ENCODE data around the gene NPAS3.

The NPAS3 gene

DNA sequence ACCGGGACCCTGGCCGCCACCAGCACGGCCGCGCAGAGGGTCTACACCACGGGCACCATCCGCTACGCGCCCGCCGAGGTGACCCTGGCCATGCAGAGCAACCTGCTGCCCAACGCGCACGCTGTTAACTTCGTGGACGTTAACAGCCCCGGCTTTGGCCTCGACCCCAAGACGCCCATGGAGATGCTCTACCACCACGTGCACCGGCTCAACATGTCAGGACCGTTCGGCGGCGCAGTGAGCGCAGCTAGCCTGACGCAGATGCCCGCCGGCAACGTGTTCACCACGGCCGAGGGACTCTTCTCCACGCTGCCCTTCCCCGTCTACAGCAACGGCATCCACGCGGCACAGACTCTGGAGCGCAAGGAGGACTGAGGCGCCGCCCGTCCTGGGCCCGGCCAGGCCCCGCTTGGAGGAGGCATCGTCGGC lies 862.1 kb downstream of the NPAS3 start:
- no peak overlapping the region for H3K27ac ChIP-seq
- peaks cover 5 to 17% (median 15%) of the 10 kb centered on the region in 11 experiments; a peak in 17 of 22 replicates for H3K9me3 ChIP-seq (replicated peaks in 1 of 11)
- H3K4me3 ChIP-seq: no peak overlapping the region
- H3K9ac ChIP-seq: no peak overlapping the region
- no peaks in the 10 kb centered on the region for H3K27me3 ChIP-seq
- H3K4me1 ChIP-seq: no peaks in the 10 kb centered on the region
- H3K36me3 ChIP-seq: no peaks in the 10 kb centered on the region
- H4K20me1 ChIP-seq: no peaks in the 10 kb centered on the region
- TF ChIP-seq Cebpa-rat (IDR thresholded peaks at IDR 0.05): no peak
- no peak overlapping the region for H3K4me2 ChIP-seq

DNA sequence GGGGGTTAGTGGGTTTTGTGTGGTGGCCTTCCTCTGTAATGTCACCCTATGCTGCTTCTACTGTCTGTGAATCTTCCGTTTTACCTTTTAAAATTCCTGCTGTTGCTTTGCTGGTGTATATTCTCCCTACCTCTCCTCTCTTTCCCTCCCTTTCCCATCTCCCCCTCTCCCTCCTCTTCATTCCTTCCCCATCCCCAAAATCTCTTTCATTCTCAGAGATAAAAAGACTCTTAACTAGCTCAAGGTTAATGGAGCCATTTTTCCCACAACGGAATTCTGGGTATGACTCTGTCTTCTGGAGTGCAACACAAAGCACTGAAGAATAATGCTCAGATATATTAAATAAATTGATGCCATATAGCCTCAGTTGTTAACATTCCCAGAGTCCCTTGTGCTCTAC lies 864.1 kb downstream of the NPAS3 start:
- Histone ChIP-seq H3K9me3 (replicated peaks in 1 of 11) (peaks cover 5 to 17% (median 15%) of the 10 kb centered on the region in 11 experiments; a peak in 17 of 22 replicates), H3K36me3 (no peaks in the 10 kb centered on the region), H4K20me1 (no peaks in the 10 kb centered on the region), H3K27me3 (no peaks in the 10 kb centered on the region), H3K4me3 (no peak overlapping the region), H3K27ac (no peak overlapping the region), H3K4me1 (no peaks in the 10 kb centered on the region), H3K4me2 (no peak overlapping the region), H3K9ac (no peak overlapping the region)
- TF ChIP-seq Cebpa-rat (IDR thresholded peaks at IDR 0.05): no peak

DNA sequence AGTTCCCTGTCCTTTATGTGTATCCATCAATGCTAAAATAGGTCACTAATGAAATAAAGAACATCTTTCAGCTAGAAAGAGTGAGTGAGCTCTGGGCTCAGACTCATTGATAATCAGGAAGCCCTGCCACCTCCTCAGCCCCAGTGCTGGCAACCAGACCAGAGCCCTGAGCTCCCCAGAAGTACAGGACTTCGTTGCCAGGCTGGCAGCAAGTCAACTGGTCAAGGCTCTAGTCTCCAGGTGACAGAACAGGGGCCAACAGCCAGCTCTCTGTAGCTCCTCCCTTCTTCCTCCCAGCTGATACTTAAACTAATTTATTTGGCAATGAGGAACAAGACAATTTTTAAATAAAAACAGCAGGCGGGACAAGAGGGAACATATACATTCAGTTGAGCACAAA lies 866.9 kb downstream of the NPAS3 start:
- no peak overlapping the region for H3K27ac ChIP-seq
- H3K27me3 ChIP-seq: no peaks in the 10 kb centered on the region
- TF ChIP-seq Cebpa-rat (IDR thresholded peaks at IDR 0.05): no peak
- no peaks in the 10 kb centered on the region for H4K20me1 ChIP-seq
- H3K9ac ChIP-seq: no peak overlapping the region
- no peaks in the 10 kb centered on the region for H3K36me3 ChIP-seq
- no peaks in the 10 kb centered on the region for H3K4me1 ChIP-seq
- peaks cover 0 to 7% (median 5%) of the 10 kb centered on the region in 11 experiments; a peak in 12 of 22 replicates for H3K9me3 ChIP-seq (replicated peaks in 1 of 11)
- H3K4me2 ChIP-seq: no peak overlapping the region
- H3K4me3 ChIP-seq: no peak overlapping the region

DNA sequence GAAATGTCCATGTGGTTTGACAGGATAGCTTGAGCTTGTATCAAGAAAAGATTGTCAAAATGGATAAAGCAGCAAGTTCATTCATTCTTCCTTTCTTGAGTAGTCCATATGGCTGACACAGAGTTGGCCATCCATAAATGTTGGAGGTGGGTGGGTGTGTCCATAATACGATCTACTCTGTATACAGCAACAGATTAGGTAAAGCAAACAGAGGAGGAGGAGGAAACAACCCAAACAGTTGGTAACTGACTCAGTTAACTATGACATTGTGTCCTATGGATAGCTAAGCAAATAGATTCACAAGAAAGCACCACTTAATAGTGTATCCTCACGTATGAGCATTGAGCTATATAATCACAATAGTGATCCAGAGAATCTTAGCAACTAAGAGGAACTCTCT lies 868.2 kb downstream of the NPAS3 start:
- Histone ChIP-seq H3K9ac (no peak overlapping the region), H3K9me3 (replicated peaks in 1 of 11) (no peaks in the 10 kb centered on the region), H3K4me3 (no peak overlapping the region), H3K4me1 (no peaks in the 10 kb centered on the region), H3K36me3 (no peaks in the 10 kb centered on the region), H3K27me3 (no peaks in the 10 kb centered on the region), H3K27ac (no peak overlapping the region), H4K20me1 (no peaks in the 10 kb centered on the region), H3K4me2 (no peak overlapping the region)
- no peak for TF ChIP-seq Cebpa-rat (IDR thresholded peaks at IDR 0.05)

DNA sequence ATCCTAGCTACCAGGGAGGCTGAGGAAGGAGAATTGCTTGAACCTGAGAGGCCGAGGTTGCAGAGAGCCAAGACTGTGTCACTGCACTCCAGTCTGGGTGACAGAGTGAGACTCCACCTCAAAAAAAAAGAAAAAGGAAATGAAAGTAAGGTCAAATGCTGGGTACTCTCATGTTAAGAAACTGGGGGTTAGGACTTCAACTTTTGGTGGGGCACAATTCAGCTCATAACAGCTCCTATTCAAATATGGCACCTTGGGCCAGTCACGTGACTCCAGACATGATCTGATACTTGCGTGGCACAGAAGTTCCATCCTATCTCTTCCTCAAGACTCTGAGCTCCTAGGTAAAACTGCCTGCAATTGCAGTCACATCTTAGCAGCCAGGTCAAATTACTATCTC lies 869.5 kb downstream of the NPAS3 start:
- no peak for TF ChIP-seq Cebpa-rat (IDR thresholded peaks at IDR 0.05)
- no peak overlapping the region for H3K9ac ChIP-seq
- H3K9me3 ChIP-seq (replicated peaks in 1 of 11): no peaks in the 10 kb centered on the region
- H3K4me3 ChIP-seq: no peak overlapping the region
- H3K27ac ChIP-seq: no peak overlapping the region
- H3K4me1 ChIP-seq: no peaks in the 10 kb centered on the region
- no peak overlapping the region for H3K4me2 ChIP-seq
- H3K36me3 ChIP-seq: no peaks in the 10 kb centered on the region
- H4K20me1 ChIP-seq: no peaks in the 10 kb centered on the region
- no peaks in the 10 kb centered on the region for H3K27me3 ChIP-seq

DNA sequence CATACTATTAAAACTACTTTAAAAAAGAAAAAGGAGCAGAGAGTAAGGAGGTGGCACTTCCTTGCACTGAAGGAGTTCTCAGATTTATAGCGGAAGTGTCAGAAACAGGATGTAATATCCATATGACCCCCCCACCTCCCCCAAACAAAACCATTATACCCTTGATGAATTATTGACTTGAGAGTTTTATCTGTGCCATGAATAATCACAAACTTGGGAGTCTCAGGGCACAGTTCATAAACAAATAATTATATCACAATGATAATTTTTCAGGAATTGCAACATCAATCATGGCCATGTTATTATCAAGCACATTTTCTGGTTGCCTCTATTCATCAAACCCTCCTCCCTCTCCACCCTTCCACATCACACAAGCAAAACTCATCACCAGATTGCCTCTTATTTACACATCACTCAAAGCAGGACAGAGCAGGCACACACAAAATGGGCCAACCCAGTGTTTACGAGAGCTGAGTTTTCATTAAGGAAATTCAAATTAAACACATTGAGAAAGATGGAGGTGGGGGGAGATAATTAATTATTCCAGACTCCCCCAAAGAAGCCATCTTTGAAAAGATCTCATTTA lies 870.8 kb downstream of the NPAS3 start:
- H3K27me3 ChIP-seq: no peaks in the 10 kb centered on the region
- H3K4me3 ChIP-seq: no peak overlapping the region
- H3K36me3 ChIP-seq: no peaks in the 10 kb centered on the region
- no peaks in the 10 kb centered on the region for H4K20me1 ChIP-seq
- H3K9me3 ChIP-seq (replicated peaks in 1 of 11): no peaks in the 10 kb centered on the region
- no peak overlapping the region for H3K27ac ChIP-seq
- H3K9ac ChIP-seq: no peak overlapping the region
- no peak overlapping the region for H3K4me2 ChIP-seq
- H3K4me1 ChIP-seq: no peaks in the 10 kb centered on the region
- no peak for TF ChIP-seq Cebpa-rat (IDR thresholded peaks at IDR 0.05)

DNA sequence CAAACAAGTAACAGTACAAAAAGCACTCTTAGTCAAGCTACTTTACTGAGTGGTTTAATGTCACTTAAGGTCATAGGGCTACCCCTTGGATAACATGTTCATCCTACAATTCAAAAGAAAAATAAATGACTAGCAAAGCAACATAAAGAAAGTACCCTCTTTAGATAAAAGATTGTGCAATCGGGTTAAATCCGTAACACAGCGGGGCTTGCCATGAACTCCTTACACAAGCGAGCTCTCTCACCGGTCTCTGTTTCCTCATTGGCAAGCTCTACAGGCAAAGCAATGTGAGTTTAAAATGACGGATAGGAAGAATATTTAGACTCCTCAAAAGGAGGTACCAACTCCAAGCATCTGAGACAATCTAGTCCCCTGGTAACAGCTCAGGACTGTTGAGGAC lies 871.6 kb downstream of the NPAS3 start:
- Histone ChIP-seq H4K20me1 (no peaks in the 10 kb centered on the region), H3K4me3 (no peak overlapping the region), H3K4me2 (no peak overlapping the region), H3K36me3 (no peaks in the 10 kb centered on the region), H3K27me3 (no peaks in the 10 kb centered on the region), H3K4me1 (no peaks in the 10 kb centered on the region), H3K27ac (no peak overlapping the region), H3K9ac (no peak overlapping the region), H3K9me3 (replicated peaks in 1 of 11) (no peaks in the 10 kb centered on the region)
- TF ChIP-seq Cebpa-rat (IDR thresholded peaks at IDR 0.05): peak in 3 of 11 experiments; percentile 28 to 69 (median 49); a peak in 4 of 22 replicates

DNA sequence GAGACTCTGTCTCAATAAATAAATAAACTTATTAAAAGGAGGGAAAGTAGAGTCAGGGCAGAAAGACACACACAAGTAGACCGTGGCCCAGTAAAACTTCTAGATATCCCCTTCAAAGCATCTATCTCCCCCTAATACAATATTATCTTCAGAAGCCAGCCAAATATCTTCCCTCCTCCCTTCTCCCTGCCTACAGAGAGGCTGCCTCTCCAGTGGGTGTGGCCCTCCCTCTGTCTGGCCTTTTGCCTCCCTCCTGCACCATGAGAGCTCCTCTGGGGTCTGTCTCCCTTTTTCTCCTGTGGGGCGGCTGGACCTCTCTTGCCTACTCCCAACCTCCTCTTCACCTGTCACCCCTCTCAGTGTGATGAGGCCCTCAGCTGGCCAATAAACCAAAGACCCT lies 873.0 kb downstream of the NPAS3 start:
- Histone ChIP-seq H3K4me2 (no peak overlapping the region), H4K20me1 (no peaks in the 10 kb centered on the region), H3K9me3 (replicated peaks in 1 of 11) (no peaks in the 10 kb centered on the region), H3K4me1 (no peaks in the 10 kb centered on the region), H3K9ac (no peak overlapping the region), H3K36me3 (no peaks in the 10 kb centered on the region), H3K27ac (no peak overlapping the region), H3K4me3 (no peak overlapping the region), H3K27me3 (no peaks in the 10 kb centered on the region)
- TF ChIP-seq Cebpa-rat (IDR thresholded peaks at IDR 0.05): no peak

DNA sequence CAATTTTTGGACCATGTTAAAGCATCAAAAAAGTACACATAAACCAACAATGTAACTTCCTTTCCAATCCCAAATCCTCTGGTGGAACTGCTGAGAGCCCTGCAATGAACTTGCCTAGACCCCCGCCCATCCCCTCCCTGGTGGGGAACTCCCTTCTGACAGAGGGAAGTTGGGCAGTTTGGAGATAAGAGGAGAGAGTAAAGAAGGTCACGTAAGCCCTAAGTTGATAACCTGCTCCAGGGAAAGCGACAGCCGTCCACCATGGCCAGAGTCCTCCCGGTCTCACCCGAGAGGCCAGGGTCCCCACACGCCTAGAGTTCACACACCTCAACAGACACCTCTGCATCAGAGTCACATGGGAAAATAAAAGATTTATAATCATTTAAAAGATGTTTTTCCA lies 873.5 kb downstream of the NPAS3 start:
- Histone ChIP-seq H3K9ac (no peak overlapping the region), H3K9me3 (replicated peaks in 1 of 11) (no peaks in the 10 kb centered on the region), H4K20me1 (no peaks in the 10 kb centered on the region), H3K4me3 (no peak overlapping the region), H3K27me3 (no peaks in the 10 kb centered on the region), H3K4me1 (no peaks in the 10 kb centered on the region), H3K4me2 (no peak overlapping the region), H3K27ac (no peak overlapping the region), H3K36me3 (no peaks in the 10 kb centered on the region)
- TF ChIP-seq Cebpa-rat (IDR thresholded peaks at IDR 0.05): no peak

DNA sequence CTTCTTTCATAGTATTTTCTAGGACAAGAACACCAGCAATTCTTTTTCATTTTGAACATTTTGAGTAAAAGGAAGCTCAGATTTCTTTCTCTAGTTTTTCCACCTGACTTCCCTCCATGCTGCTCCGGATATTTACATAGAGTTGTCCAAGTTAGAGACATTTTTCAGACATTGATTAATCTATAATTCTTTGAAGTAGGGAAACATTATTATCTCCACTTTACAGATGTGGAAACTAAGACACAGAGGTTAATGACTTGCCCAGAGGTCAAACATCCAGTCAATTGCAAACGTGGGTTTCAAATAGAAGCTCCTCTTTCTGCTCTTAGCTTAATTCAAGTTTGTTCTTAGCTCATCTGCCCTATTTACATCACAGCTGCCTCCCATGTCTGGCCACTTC lies 873.9 kb downstream of the NPAS3 start:
- no peaks in the 10 kb centered on the region for H3K36me3 ChIP-seq
- H3K9ac ChIP-seq: no peak overlapping the region
- H4K20me1 ChIP-seq: no peaks in the 10 kb centered on the region
- TF ChIP-seq Cebpa-rat (IDR thresholded peaks at IDR 0.05): no peak
- H3K4me3 ChIP-seq: no peak overlapping the region
- no peaks in the 10 kb centered on the region for H3K9me3 ChIP-seq (replicated peaks in 1 of 11)
- H3K4me2 ChIP-seq: no peak overlapping the region
- H3K4me1 ChIP-seq: no peaks in the 10 kb centered on the region
- no peak overlapping the region for H3K27ac ChIP-seq
- no peaks in the 10 kb centered on the region for H3K27me3 ChIP-seq

Measured in BLaER1 treated with 17β-estradiol and CSF1 and Interleukin-3, amounts not matched to agents 10 nM and 100 nM (cell line).